Upper lobe of right lung (tissue), 1 donor: ENCODE results near the gene TACC3. TPM values are rescaled to one million over a fixed set of nuclear protein-coding genes. Genes with fewer than 3 reads are reported as not detected.

Source experiments
- ATAC-seq: fragments of 200-7000 bp; cut with Tn5 transposase; one replicate; pipeline ENCODE4 v1.9.1; 2020; ENCODE audit warnings: mild to moderate bottlenecking, moderate library complexity
- DNase-seq: peaks from one replicate; pipeline ENCODE4 v3.0.0-alpha.2; 2020
- H3K27ac ChIP-seq: fragments of 200-600 bp; one replicate; pipeline ENCODE4 v1.8.0; 2022
- H3K27me3 ChIP-seq: fragments of 200-600 bp; one replicate; pipeline ENCODE4 v1.8.0; 2022; ENCODE audit warnings: mild to moderate bottlenecking
- H3K36me3 ChIP-seq: fragments of 200-600 bp; one replicate; pipeline ENCODE4 v1.8.0; 2022
- H3K4me1 ChIP-seq: fragments of 200-600 bp; one replicate; pipeline ENCODE4 v1.8.0; 2022
- H3K4me3 ChIP-seq: fragments of 200-600 bp; one replicate; pipeline ENCODE4 v1.8.0; 2022; ENCODE audit warnings: mild to moderate bottlenecking
- H3K9me3 ChIP-seq: fragments of 200-600 bp; one replicate; pipeline ENCODE4 v1.8.0; 2022
- intact Hi-C: fragments of 100-400 bp; cut with DNase I; formaldehyde crosslinking; loops from one replicate; pipeline ENCODE4 v1.11.0; 2022
- total RNA-seq: library from RNA; stranded (reverse); fragmentation: NEBNext Ultra II Directional; extraction: Animal tissue kit (Norgen Biotek cat#: 25700); gene quantifications from one replicate; pipeline ENCODE4 v1.2.1, GENCODE V29; 2021
- TF ChIP-seq, protein P1 (sequence below): fragments of 200-600 bp; IDR thresholded peaks from one replicate; pipeline ENCODE4 v1.8.0; 2022; ENCODE audit warnings: antibody characterized with exemption
- donor health status: DM: no; HTN: yes; CAD: no; lungs with severe emphysema.

The TACC3 gene
- total RNA-seq, 1 donor from 2014 or later: 13.3 TPM

DNA sequence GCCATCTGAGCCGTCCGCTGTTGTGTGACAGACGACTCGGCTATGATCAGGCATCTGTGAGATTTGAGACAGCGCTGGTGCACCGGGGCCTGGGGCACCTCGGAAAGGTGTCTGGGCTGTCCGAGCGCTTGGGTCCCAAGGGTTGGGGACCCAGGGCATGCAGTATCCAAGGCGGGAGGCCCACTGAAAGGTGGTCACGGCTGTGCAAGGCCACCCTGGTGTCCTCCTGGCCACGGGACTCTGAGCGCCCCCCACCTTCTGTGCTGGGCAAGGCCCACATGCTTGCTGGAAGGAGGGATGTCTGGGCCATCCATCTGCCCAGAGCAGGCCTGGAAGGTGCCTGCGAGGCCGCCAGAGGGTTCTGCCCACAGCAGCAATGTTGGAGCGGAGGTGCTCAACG, 19.9 kb downstream of the TACC3 start:
- no peaks in the 10 kb centered on the region for H3K9me3 ChIP-seq
- intact Hi-C loops: loop anchor here (10.0 kb wide), 1 partner anchor 154 kb away; no protein-coding TSS in a partner anchor
- DNase-seq: no peak

DNA sequence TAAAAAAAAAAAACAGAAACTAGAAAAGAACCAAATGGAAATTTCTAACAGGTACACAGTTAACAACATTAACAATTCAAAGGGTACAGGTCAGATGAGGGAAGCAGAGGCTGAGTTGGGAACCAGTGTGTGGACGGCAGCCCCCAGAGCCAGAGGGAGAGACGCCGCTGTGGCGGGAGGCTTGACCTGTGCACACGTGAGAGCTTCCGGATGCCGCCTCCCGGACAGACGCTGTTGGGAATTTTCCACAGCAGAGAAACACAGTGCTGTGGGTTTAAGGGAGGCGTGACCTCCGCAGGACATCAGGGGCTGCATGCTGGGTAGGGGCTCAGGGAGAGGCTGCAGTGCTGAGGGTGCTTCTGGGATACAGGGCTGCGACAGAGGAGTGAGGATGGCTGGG, 22.2 kb downstream of the TACC3 start:
- no peak for ATAC-seq
- no peaks in the 10 kb centered on the region for H3K27me3 ChIP-seq
- H3K9me3 ChIP-seq: no peaks in the 10 kb centered on the region
- TF ChIP-seq, protein P1, sequence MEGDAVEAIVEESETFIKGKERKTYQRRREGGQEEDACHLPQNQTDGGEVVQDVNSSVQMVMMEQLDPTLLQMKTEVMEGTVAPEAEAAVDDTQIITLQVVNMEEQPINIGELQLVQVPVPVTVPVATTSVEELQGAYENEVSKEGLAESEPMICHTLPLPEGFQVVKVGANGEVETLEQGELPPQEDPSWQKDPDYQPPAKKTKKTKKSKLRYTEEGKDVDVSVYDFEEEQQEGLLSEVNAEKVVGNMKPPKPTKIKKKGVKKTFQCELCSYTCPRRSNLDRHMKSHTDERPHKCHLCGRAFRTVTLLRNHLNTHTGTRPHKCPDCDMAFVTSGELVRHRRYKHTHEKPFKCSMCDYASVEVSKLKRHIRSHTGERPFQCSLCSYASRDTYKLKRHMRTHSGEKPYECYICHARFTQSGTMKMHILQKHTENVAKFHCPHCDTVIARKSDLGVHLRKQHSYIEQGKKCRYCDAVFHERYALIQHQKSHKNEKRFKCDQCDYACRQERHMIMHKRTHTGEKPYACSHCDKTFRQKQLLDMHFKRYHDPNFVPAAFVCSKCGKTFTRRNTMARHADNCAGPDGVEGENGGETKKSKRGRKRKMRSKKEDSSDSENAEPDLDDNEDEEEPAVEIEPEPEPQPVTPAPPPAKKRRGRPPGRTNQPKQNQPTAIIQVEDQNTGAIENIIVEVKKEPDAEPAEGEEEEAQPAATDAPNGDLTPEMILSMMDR: no peak
- no peak for DNase-seq
- H3K4me3 ChIP-seq: no peak overlapping the region
- no peak overlapping the region for H3K27ac ChIP-seq
- intact Hi-C loops: loop anchor here (10.0 kb wide), 1 partner anchor 151 kb away; no protein-coding TSS in a partner anchor
- peaks cover 2% of the 10 kb centered on the region for H3K4me1 ChIP-seq
- peaks cover 8% of the 10 kb centered on the region for H3K36me3 ChIP-seq

More for the DNA sequence above, 19.9 kb downstream of the TACC3 start:
- H3K36me3 ChIP-seq: peaks cover 8% of the 10 kb centered on the region
- H3K4me3 ChIP-seq: no peak overlapping the region
- H3K4me1 ChIP-seq: no peaks in the 10 kb centered on the region
- no peak for ATAC-seq
- no peak overlapping the region for H3K27ac ChIP-seq
- no peaks in the 10 kb centered on the region for H3K27me3 ChIP-seq
- TF ChIP-seq, protein P1: no peak

DNA sequence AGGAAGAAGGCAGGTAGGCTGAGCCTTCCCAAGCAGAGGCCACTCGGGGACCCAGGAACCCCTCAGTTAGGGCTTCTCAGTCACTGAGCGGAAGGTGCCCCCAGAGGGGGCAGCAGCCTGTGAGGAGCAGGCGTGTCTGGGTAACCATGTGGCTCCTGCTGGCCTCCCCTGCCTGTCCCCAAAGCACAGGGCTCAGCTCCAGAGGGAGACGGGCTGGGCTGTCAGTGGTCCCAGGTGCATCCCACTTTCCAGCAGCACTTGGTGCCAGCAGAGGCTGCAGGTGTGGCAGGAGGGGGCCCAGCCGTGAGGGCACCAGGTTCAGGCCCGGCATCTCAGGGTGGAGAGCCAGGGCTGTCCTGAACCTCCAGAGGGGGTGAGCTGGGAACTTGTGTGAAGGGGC, 22.7 kb downstream of the TACC3 start:
- TF ChIP-seq, protein P1: no peak
- Histone ChIP-seq H3K9me3 (no peaks in the 10 kb centered on the region), H3K27me3 (no peaks in the 10 kb centered on the region), H3K4me1 (peaks cover 4% of the 10 kb centered on the region), H3K4me3 (no peak overlapping the region), H3K36me3 (peaks cover 8% of the 10 kb centered on the region), H3K27ac (no peak overlapping the region)
- no peak for DNase-seq
- intact Hi-C loops: loop anchor here (10.0 kb wide), 1 partner anchor 151 kb away; no protein-coding TSS in a partner anchor
- no peak for ATAC-seq

DNA sequence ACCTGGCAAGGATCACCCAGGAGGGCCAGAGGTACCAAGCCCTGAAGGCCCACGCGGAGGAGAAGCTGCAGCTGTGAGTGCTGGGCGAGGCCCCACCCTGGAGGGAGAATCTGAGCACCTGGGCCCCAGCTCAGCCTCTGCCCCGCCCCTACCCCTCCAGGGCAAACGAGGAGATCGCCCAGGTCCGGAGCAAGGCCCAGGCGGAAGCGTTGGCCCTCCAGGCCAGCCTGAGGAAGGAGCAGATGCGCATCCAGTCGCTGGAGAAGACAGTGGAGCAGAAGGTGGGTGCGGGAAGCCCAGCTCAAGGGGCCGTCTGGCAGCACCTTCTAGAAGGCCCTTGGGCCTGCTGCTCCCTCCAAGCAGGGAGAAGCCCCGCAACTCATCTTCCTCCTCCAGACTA, 23.2 kb downstream of the TACC3 start:
- Histone ChIP-seq H3K27ac (no peak overlapping the region), H3K4me1 (peaks cover 4% of the 10 kb centered on the region), H3K27me3 (no peaks in the 10 kb centered on the region), H3K4me3 (no peak overlapping the region), H3K9me3 (no peaks in the 10 kb centered on the region), H3K36me3 (peaks cover 8% of the 10 kb centered on the region)
- ATAC-seq (no peak), DNase-seq (no peak)
- TF ChIP-seq, protein P1: no peak
- intact Hi-C loops: loop anchor here (10.0 kb wide), 1 partner anchor 150 kb away; no protein-coding TSS in a partner anchor

DNA sequence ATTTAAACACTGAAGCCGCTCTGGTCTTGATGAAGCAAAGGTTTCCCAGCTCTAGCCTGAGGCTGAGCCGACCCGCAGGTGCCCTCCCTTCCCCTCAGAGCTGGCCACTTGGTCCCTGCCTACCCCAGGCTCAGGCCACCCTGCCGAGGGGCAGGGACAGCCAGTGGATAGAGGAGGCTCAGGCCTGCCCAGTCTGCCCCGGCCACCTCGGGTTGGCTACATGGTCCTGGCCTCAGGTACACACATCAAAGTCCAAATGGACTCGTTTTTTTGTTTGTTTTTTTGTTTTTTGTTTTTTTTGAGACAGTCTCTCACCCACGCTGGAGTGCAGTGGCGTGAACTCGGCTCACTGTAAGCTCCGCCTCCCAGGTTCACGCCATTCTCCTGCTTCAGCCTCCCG, 23.8 kb downstream of the TACC3 start:
- ATAC-seq (no peak), DNase-seq (no peak)
- Histone ChIP-seq H3K4me3 (no peak overlapping the region), H3K36me3 (peaks cover 8% of the 10 kb centered on the region), H3K27ac (no peak overlapping the region), H3K9me3 (no peaks in the 10 kb centered on the region), H3K4me1 (peaks cover 4% of the 10 kb centered on the region), H3K27me3 (no peaks in the 10 kb centered on the region)
- intact Hi-C loops: loop anchor here (5.0 to 10.0 kb wide), 2 partner anchors 62 to 150 kb away; no protein-coding TSS in a partner anchor
- TF ChIP-seq, protein P1: no peak

DNA sequence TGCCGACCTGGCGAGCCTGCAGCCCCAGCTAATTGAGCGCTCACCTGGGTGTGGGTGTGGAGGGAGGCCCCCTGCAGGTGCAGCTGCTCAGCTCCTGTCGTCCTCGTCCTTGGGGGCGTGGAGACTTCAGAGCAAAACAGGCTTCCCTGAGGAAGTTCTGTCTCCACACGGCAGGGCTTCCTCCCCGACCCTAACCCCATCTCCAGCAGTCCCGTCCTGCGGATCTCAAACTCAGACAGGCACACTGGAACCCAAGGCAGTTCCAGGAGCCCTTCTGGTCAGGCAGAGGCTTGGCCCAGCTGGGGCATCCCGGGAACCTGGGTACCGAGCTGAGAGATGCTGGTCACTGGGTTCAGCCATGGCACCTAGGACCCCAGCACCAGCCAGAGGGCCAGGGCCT, 24.4 kb downstream of the TACC3 start:
- no peak for ATAC-seq
- peaks cover 4% of the 10 kb centered on the region for H3K4me1 ChIP-seq

More for the DNA sequence above, 24.4 kb downstream of the TACC3 start:
- no peak overlapping the region for H3K4me3 ChIP-seq
- TF ChIP-seq, protein P1: no peak
- intact Hi-C loops: loop anchor here (5.0 to 10.0 kb wide), 2 partner anchors 62 to 149 kb away; no protein-coding TSS in a partner anchor
- H3K36me3 ChIP-seq: peaks cover 8% of the 10 kb centered on the region
- H3K27ac ChIP-seq: no peak overlapping the region
- H3K9me3 ChIP-seq: no peaks in the 10 kb centered on the region
- DNase-seq: no peak
- no peaks in the 10 kb centered on the region for H3K27me3 ChIP-seq
